ENCODE data around the gene CRADD. TPM values are rescaled to one million over a fixed set of nuclear protein-coding genes. Genes with fewer than 3 reads are reported as not detected.

CRADD gene
- polyA plus RNA-seq, 1 of the 3 experiments (the other 2 are of a cell fraction) = 13.6 TPM

- Histone ChIP-seq H3K79me2 (ENCODE audit: insufficient read depth) (no peaks in the 10 kb centered on the region), H4K20me1 (ENCODE audit: insufficient read depth) (no peaks in the 10 kb centered on the region), H3K4me2 (peak overlapping the region; percentile 73), H3K9me2 (no peaks in the 10 kb centered on the region), H3K4me1 (ENCODE audit: control insufficient read depth in 1 of 2, insufficient read depth in 2 of 2, low read depth in 1 of 2, low read length in 1 of 2) (peaks cover 25 to 37% of the 10 kb centered on the region in 2 experiments), H3K27ac (ENCODE audit: low read depth in 2 of 2, low read length in 1 of 2) (peak overlapping the region; percentile 86 to 93; a peak in 3 of 4 replicates), H3K36me3 (replicated peaks in 1 of 2; ENCODE audit: control insufficient read depth in 1 of 2, insufficient read depth in 2 of 2, low read length in 1 of 2) (no peaks in the 10 kb centered on the region), H3K9me3 (no peaks in the 10 kb centered on the region), H2AFZ (ENCODE audit: low read depth) (no peak overlapping the region; the same call in 1 of the 2 replicates), H3K4me3 (ENCODE audit: low read depth in 2 of 2, low read length in 1 of 2) (no peak overlapping the region), H3F3A (replicated peaks; ENCODE audit: insufficient read depth) (peaks cover 37% of the 10 kb centered on the region), H3K27me3 (ENCODE audit: insufficient read depth) (no peaks in the 10 kb centered on the region), H3K9ac (no peak overlapping the region)
- ChIA-PET POLR2A (interaction anchor here (0.7 kb wide), 1 partner anchor 17 kb away, joined by 3 read pairs; no protein-coding TSS in a partner anchor), CTCF (interaction anchor here (0.6 to 3.0 kb wide), 7 partner anchors 17 to 406 kb away, joined by 3 to 8 read pairs (median 3); no protein-coding TSS in a partner anchor)
- 99% methylated on average over 2 of the region's 2 CpGs for WGBS (ENCODE audit: low lambda C conversion rate)
- TF ChIP-seq USF1 (IDR thresholded peaks at IDR 0.05; ENCODE audit: borderline replicate concordance, low read depth) = no peak
- no peak for DNase-seq
Measured at GRCh38 chr12:93802293-93802692, 125.1 kb downstream of the CRADD start.

GRCh38 chr12:93802698-93803423, 125.7 kb downstream of the CRADD start:
- Histone ChIP-seq H3K9me3 (no peaks in the 10 kb centered on the region), H3K4me3 (ENCODE audit: low read depth in 2 of 2, low read length in 1 of 2) (peak overlapping the region; percentile 17 to 46; a peak in 2 of 4 replicates), H4K20me1 (ENCODE audit: insufficient read depth) (no peaks in the 10 kb centered on the region), H3F3A (replicated peaks; ENCODE audit: insufficient read depth) (peaks cover 37% of the 10 kb centered on the region), H3K9ac (peak overlapping the region; percentile 54), H2AFZ (ENCODE audit: low read depth) (peak overlapping the region; percentile 59; the same call in 1 of the 2 replicates), H3K27me3 (ENCODE audit: insufficient read depth) (no peaks in the 10 kb centered on the region), H3K4me2 (peak overlapping the region; percentile 73), H3K79me2 (ENCODE audit: insufficient read depth) (no peaks in the 10 kb centered on the region), H3K27ac (ENCODE audit: low read depth in 2 of 2, low read length in 1 of 2) (peak overlapping the region; percentile 86 to 93), H3K9me2 (no peaks in the 10 kb centered on the region), H3K4me1 (ENCODE audit: control insufficient read depth in 1 of 2, insufficient read depth in 2 of 2, low read depth in 1 of 2, low read length in 1 of 2) (peaks cover 25 to 37% of the 10 kb centered on the region in 2 experiments), H3K36me3 (replicated peaks in 1 of 2; ENCODE audit: control insufficient read depth in 1 of 2, insufficient read depth in 2 of 2, low read length in 1 of 2) (no peaks in the 10 kb centered on the region)
- no peak for DNase-seq
- ChIA-PET CTCF (interaction anchor here (0.6 to 3.0 kb wide), 9 partner anchors 18 to 406 kb away, joined by 3 to 8 read pairs (median 3); no protein-coding TSS in a partner anchor), POLR2A (interaction anchor here (0.7 kb wide), 1 partner anchor 18 kb away, joined by 3 read pairs; no protein-coding TSS in a partner anchor)
- WGBS (ENCODE audit: low lambda C conversion rate) = 83% methylated on average over 2 of the region's 2 CpGs
- no peak for TF ChIP-seq MXI1 (IDR thresholded peaks at IDR 0.05; ENCODE audit: low read depth, low read length)
- no peak for TF ChIP-seq ELF1 (IDR thresholded peaks at IDR 0.05)
- TF ChIP-seq USF1 (IDR thresholded peaks at IDR 0.05; ENCODE audit: borderline replicate concordance, low read depth) = no peak
- no peak for TF ChIP-seq GABPA (IDR thresholded peaks at IDR 0.05; ENCODE audit: low read depth)
- no peak for TF ChIP-seq ZBTB33 (IDR thresholded peaks at IDR 0.05; ENCODE audit: borderline replicate concordance, low read depth)
- TF ChIP-seq SIN3A (IDR thresholded peaks at IDR 0.05; ENCODE audit: borderline replicate concordance, low read depth, low read length) = no peak
- no peak for TF ChIP-seq EZH2phosphoT487 (IDR thresholded peaks at IDR 0.05; ENCODE audit: borderline replicate concordance, low read depth)
- peak; percentile 45 for TF ChIP-seq CTCF (IDR thresholded peaks at IDR 0.05)
- TF ChIP-seq IRF3 (IDR thresholded peaks at IDR 0.05; ENCODE audit: low read depth, low read length) = no peak
- peak; percentile 67 for TF ChIP-seq RAD21 (IDR thresholded peaks at IDR 0.05; ENCODE audit: low read length)
- TF ChIP-seq FOXM1 (IDR thresholded peaks at IDR 0.05; ENCODE audit: low read depth) = no peak
- TF ChIP-seq RFX5 (IDR thresholded peaks at IDR 0.05; ENCODE audit: low read length) = no peak
- TF ChIP-seq GATA2 (CRISPR knock-in tag; IDR thresholded peaks at IDR 0.05) = no peak
- no peak for TF ChIP-seq USF2 (IDR thresholded peaks at IDR 0.05; ENCODE audit: borderline replicate concordance, low read depth, low read length)
- no peak for TF ChIP-seq NFIC (IDR thresholded peaks at IDR 0.05; ENCODE audit: borderline replicate concordance)
- TF ChIP-seq PBX3 (IDR thresholded peaks at IDR 0.05) = 0 out of 2 replicates have a peak, but pooled peaks have one; percentile 13
